Neural crest cell (in vitro differentiated cells): Measurements from ENCODE around the gene GNPTG. TPM values are rescaled to one million over a fixed set of nuclear protein-coding genes. Genes with fewer than 3 reads are reported as not detected.
A peak's percentile ranks its signal among the peaks of the same experiment; 100 is the strongest.

Experiments used
- DNase-seq: peaks from one replicate; pipeline ENCODE4 v3.0.0; 2021; ENCODE audit warnings: low read depth, mixed read lengths, low spot score
- H3K27ac Mint-ChIP-seq: one replicate; pipeline ENCODE4 v1.8.0; 2021; ENCODE audit warnings: mild to moderate bottlenecking, mixed read lengths; ENCODE audit not compliant: unreplicated experiment
- H3K27me3 Mint-ChIP-seq: 2 replicates; pipeline ENCODE4 v1.8.0; 2021; ENCODE audit warnings: low read depth, mild to moderate bottlenecking, mixed read lengths
- H3K36me3 Mint-ChIP-seq: 2 replicates; pipeline ENCODE4 v1.8.0; 2021; ENCODE audit warnings: low read depth, mild to moderate bottlenecking, mixed read lengths
- H3K4me1 Mint-ChIP-seq: 2 replicates; pipeline ENCODE4 v1.8.0; 2021; ENCODE audit warnings: mixed read lengths
- H3K4me3 Mint-ChIP-seq: one replicate; pipeline ENCODE4 v1.8.0; 2021; ENCODE audit warnings: mild to moderate bottlenecking, mixed read lengths
- H3K9me3 Mint-ChIP-seq: 2 replicates; pipeline ENCODE4 v1.8.0; 2021; ENCODE audit warnings: mixed read lengths
- CTCF ChIP-seq: fragments of 200-600 bp; sonication (generic); conservative IDR thresholded peaks from 2 replicates; pipeline ENCODE4 v1.5.0; 2021; ENCODE audit warnings: antibody characterized with exemption, mild to moderate bottlenecking
- total RNA-seq: library from RNA; stranded (reverse); gene quantifications from 2 replicates; pipeline ENCODE4 v1.2.1, GENCODE V29; 2021

Gene GNPTG
- total RNA-seq, 1 donor from 2014 or later: 38.3 TPM

GRCh38 chr16:1380195-1380594 is 28.5 kb downstream of the GNPTG start:
- Mint-ChIP-seq H3K27ac (no peak overlapping the region), H3K27me3 (peaks cover 2% of the 10 kb centered on the region), H3K4me1 (peaks cover 19% of the 10 kb centered on the region), H3K36me3 (no peaks in the 10 kb centered on the region), H3K9me3 (no peaks in the 10 kb centered on the region), H3K4me3 (peak overlapping the region; percentile 87)
- no peak for DNase-seq
- TF ChIP-seq CTCF: no peak

- no peaks in the 10 kb centered on the region for H3K36me3 Mint-ChIP-seq
- peaks cover 2% of the 10 kb centered on the region for H3K27me3 Mint-ChIP-seq
- TF ChIP-seq CTCF: no peak
- no peak for DNase-seq
- peaks cover 19% of the 10 kb centered on the region for H3K4me1 Mint-ChIP-seq
- H3K27ac Mint-ChIP-seq: no peak overlapping the region
- H3K4me3 Mint-ChIP-seq: no peak overlapping the region
- H3K9me3 Mint-ChIP-seq: no peaks in the 10 kb centered on the region
Observed at GRCh38 chr16:1381612-1382406, 30.1 kb downstream of the GNPTG start.

- Mint-ChIP-seq H3K36me3 (no peaks in the 10 kb centered on the region), H3K4me3 (no peak overlapping the region), H3K27me3 (peaks cover 2% of the 10 kb centered on the region), H3K27ac (no peak overlapping the region), H3K4me1 (peaks cover 9% of the 10 kb centered on the region), H3K9me3 (no peaks in the 10 kb centered on the region)
- DNase-seq: no peak
- TF ChIP-seq CTCF: no peak
Observed at GRCh38 chr16:1383556-1383955, 31.8 kb downstream of the GNPTG start.

- Mint-ChIP-seq H3K36me3 (no peaks in the 10 kb centered on the region), H3K27me3 (no peaks in the 10 kb centered on the region), H3K4me3 (no peak overlapping the region)
Observed at GRCh38 chr16:1385232-1385631, 33.5 kb downstream of the GNPTG start.

GRCh38 chr16:1387331-1387730 is 35.6 kb downstream of the GNPTG start:
- Mint-ChIP-seq H3K27ac (no peak overlapping the region), H3K4me1 (no peaks in the 10 kb centered on the region), H3K27me3 (no peaks in the 10 kb centered on the region), H3K36me3 (no peaks in the 10 kb centered on the region), H3K4me3 (no peak overlapping the region), H3K9me3 (no peaks in the 10 kb centered on the region)
- no peak for TF ChIP-seq CTCF
- no peak for DNase-seq

More at GRCh38 chr16:1385232-1385631, 33.5 kb downstream of the GNPTG start:
- no peak for TF ChIP-seq CTCF
- no peak for DNase-seq
- peaks cover under 1% of the 10 kb centered on the region for H3K4me1 Mint-ChIP-seq
- H3K27ac Mint-ChIP-seq: no peak overlapping the region
- H3K9me3 Mint-ChIP-seq: no peaks in the 10 kb centered on the region
